Stimulated activated CD8-positive, alpha-beta memory T cell treated with anti-CD3 and anti-CD28 coated beads, Interleukin-4, amount 100 ng/mL, for 1 hour (primary cell): ENCODE results near the gene ING5.

Experiments
- DNase-seq, 2 donors: peaks; one replicate each; pipeline ENCODE4 v3.0.0-alpha.2; 2020; ENCODE audit warnings: low read depth in 2 of 2, low spot score in 1 of 2

Gene ING5

GRCh38 chr2:241775223-241776177 is 73.7 kb downstream of the ING5 start:
- no peak for DNase-seq

- no peak for DNase-seq
These were observed 74.7 kb downstream of the ING5 start, which contains the start of gene GAL3ST2 for GRCh38 chr2:241776336-241777169. TSS of gene GAL3ST2 (plus strand) at chr2:241776822. CDS start at chr2:241776956, 134 bp downstream.

GRCh38 chr2:241777170-241777685 is 75.4 kb downstream of the ING5 start:
- DNase-seq: no peak

- DNase-seq: no peak
These were observed 76.1 kb downstream of the ING5 start for GRCh38 chr2:241777686-241778627.
